Body of pancreas (tissue), 4 donors: ENCODE measurements around the gene B4GALNT3. TPM values are rescaled to one million over a fixed set of nuclear protein-coding genes. Genes with fewer than 3 reads are reported as not detected.

Source experiments
- ATAC-seq: fragments of 150-250 bp; one replicate; pipeline ENCODE4 v1.9.1; 2016
- DNase-seq, 4 donors: peaks; one replicate each; pipeline ENCODE4 v3.0.0-alpha.2; 2019
- H3K27ac ChIP-seq, 4 donors: fragments of 200-600 bp; sonication (generic); 1 replicate in 3 of 4; 2 replicates in 1 of 4; pipeline versions ENCODE4 v1.5.1 to v1.6.1; 2016 to 2019; ENCODE audit warnings: mild to moderate bottlenecking in 1 of 4, mixed read lengths in 1 of 4, moderate library complexity in 1 of 4
- H3K27me3 ChIP-seq, 2 donors: fragments of 200-600 bp; sonication (generic); one replicate each; pipeline ENCODE4 v1.6.0; 2016; ENCODE audit warnings: mild to moderate bottlenecking in 1 of 2
- H3K36me3 ChIP-seq, 2 donors: fragments of 200-600 bp; sonication (generic); replicated peaks in 1 of 2; 2 replicates each; pipeline ENCODE4 v1.5.1; 2016; ENCODE audit warnings: low read depth in 2 of 2; ENCODE audit not compliant: insufficient read depth in 1 of 2
- H3K4me1 ChIP-seq: fragments of 200-600 bp; sonication (generic); one replicate; pipeline ENCODE4 v1.6.0; 2016
- H3K4me3 ChIP-seq, 2 donors: fragments of 200-600 bp; sonication (generic); 1 replicate in 1 of 2; 2 replicates in 1 of 2; pipeline ENCODE4 v1.5.1; 2016 to 2019
- H3K9me3 ChIP-seq, 3 donors: fragments of 200-600 bp; sonication (generic); 1 replicate in 2 of 3; 2 replicates in 1 of 3; pipeline ENCODE4 v1.5.1; 2016
- CTCF ChIP-seq, 7 experiments: fragments of 450-650 bp in 4 of 7; fragments of 200-600 bp in 3 of 7; sonication (generic) in 3 of 7; IDR thresholded peaks; one replicate each; pipeline ENCODE4 v1.5.1; 2016 to 2019; ENCODE audit warnings: antibody characterized with exemption in 7 of 7
- POLR2A ChIP-seq, 3 donors: fragments of 450-650 bp; IDR thresholded peaks; one replicate each; pipeline ENCODE4 v1.6.1; 2016; ENCODE audit warnings: antibody characterized with exemption in 3 of 3, mild to moderate bottlenecking in 2 of 3
- WGBS, 2 donors: methylation state at CpG; one replicate each; pipeline ENCODE4 v1.1.5; 2017; 5-methylcytosine and 5-hydroxymethylcytosine counted together
- intact Hi-C: fragments of 100-400 bp; cut with DNase I; formaldehyde crosslinking; loops from one replicate; pipeline ENCODE4 v1.15.1; 2023
- total RNA-seq, 2 donors: library from RNA; depleted of rRNA; stranded (reverse); fragments of >200 nt; gene quantifications; one replicate each; pipeline ENCODE4 v1.1.0, GENCODE V29; 2016

Gene B4GALNT3
- total RNA-seq, 2 donors from 2014 or later = 4.0 to 9.3 TPM

- ATAC-seq (no peak), DNase-seq (no peak)
- intact Hi-C loops = no loop called here
- H3K4me1 ChIP-seq = peaks cover 7% of the 10 kb centered on the region
- H3K27me3 ChIP-seq = no peaks in the 10 kb centered on the region
- TF ChIP-seq POLR2A (IDR thresholded peaks at IDR 0.05) (no peak), CTCF (IDR thresholded peaks at IDR 0.05) (no peak)
- no peaks in the 10 kb centered on the region for H3K36me3 ChIP-seq
- no peak overlapping the region for H3K27ac ChIP-seq
- WGBS, 2 donors = 86 to 91% methylated on average over 3 to 7 of the region's 7 CpGs
- no peak overlapping the region for H3K4me3 ChIP-seq
- no peaks in the 10 kb centered on the region for H3K9me3 ChIP-seq
These were observed 75.7 kb downstream of the B4GALNT3 start for GRCh38 chr12:535396-535795.

GRCh38 chr12:536751-537245 lies 77.1 kb downstream of the B4GALNT3 start:
- DNase-seq = no peak
- H3K27ac ChIP-seq = peak overlapping the region in 1 of 4 donors; percentile 66
- no peak overlapping the region for H3K4me3 ChIP-seq
- no peaks in the 10 kb centered on the region for H3K36me3 ChIP-seq
- ATAC-seq = no peak
- no peaks in the 10 kb centered on the region for H3K9me3 ChIP-seq
- TF ChIP-seq CTCF (IDR thresholded peaks at IDR 0.05) = no peak
- TF ChIP-seq POLR2A (IDR thresholded peaks at IDR 0.05) = no peak
- no peaks in the 10 kb centered on the region for H3K27me3 ChIP-seq
- peaks cover 7% of the 10 kb centered on the region for H3K4me1 ChIP-seq
- WGBS, 2 donors = 89 to 100% methylated on average over 3 of the region's 3 CpGs
- intact Hi-C loops = no loop called here

GRCh38 chr12:537772-538171 lies 78.0 kb downstream of the B4GALNT3 start:
- Histone ChIP-seq H3K4me3 (no peak overlapping the region), H3K36me3 (no peaks in the 10 kb centered on the region), H3K27ac (peak overlapping the region in 3 of 4 donors; percentile 28 to 68 (median 66)), H3K4me1 (peaks cover 7% of the 10 kb centered on the region), H3K27me3 (no peaks in the 10 kb centered on the region), H3K9me3 (no peaks in the 10 kb centered on the region)
- TF ChIP-seq POLR2A (IDR thresholded peaks at IDR 0.05) = peak in 1 of 3 donors; percentile 24
- TF ChIP-seq CTCF (IDR thresholded peaks at IDR 0.05) = no peak
- peak; percentile 85 for ATAC-seq
- intact Hi-C loops = no loop called here
- peak; percentile 55 to 64 (median 62) for DNase-seq
- whole genome bisulfite sequencing, 2 donors = 70 to 75% methylated on average over 4 of the region's 4 CpGs

GRCh38 chr12:538731-539539 lies 79.2 kb downstream of the B4GALNT3 start:
- no peak overlapping the region for H3K4me3 ChIP-seq
- TF ChIP-seq POLR2A (IDR thresholded peaks at IDR 0.05) = no peak
- TF ChIP-seq CTCF (IDR thresholded peaks at IDR 0.05) = no peak
- H3K27ac ChIP-seq = peak overlapping the region; percentile 1 to 68 (median 53)
- peaks cover 7% of the 10 kb centered on the region for H3K4me1 ChIP-seq
- H3K27me3 ChIP-seq = no peaks in the 10 kb centered on the region
- DNase-seq = peak; percentile 61 to 79 (median 76)
- 15 to 32% methylated on average over 9 of the region's 10 CpGs for WGBS, 2 donors
- peak; percentile 75 for ATAC-seq
- no peaks in the 10 kb centered on the region for H3K36me3 ChIP-seq
- intact Hi-C loops = no loop called here
- H3K9me3 ChIP-seq = no peaks in the 10 kb centered on the region
